Heart left ventricle (tissue), 16 donors: ENCODE data around the gene COX15. TPM values are rescaled to one million over a fixed set of nuclear protein-coding genes. Genes with fewer than 3 reads are reported as not detected.
A peak's percentile ranks its signal among the peaks of the same experiment; 100 is the strongest.

Experiments used
- ATAC-seq, 4 donors: fragments of 200-7000 bp; cut with Tn5 transposase; one replicate each; pipeline ENCODE4 v1.9.1; 2020 to 2022; ENCODE audit warnings: moderate library complexity in 4 of 4, mild to moderate bottlenecking in 3 of 4, moderate number of reproducible peaks in 1 of 4
- DNase-seq, 5 donors: peaks; one replicate each; pipeline ENCODE4 v3.0.0-alpha.2; 2020
- H3K27ac ChIP-seq, 12 donors: fragments of 200-600 bp; sonication (generic) in 4 of 12; one replicate each; pipeline versions ENCODE4 v1.5.0 to v1.8.0; 2016 to 2022; ENCODE audit warnings: mild to moderate bottlenecking in 2 of 12
- H3K27me3 ChIP-seq, 9 donors: fragments of 200-600 bp; sonication (generic) in 2 of 9; one replicate each; pipeline versions ENCODE4 v1.5.1 to v1.8.0; 2016 to 2022; ENCODE audit warnings: mild to moderate bottlenecking in 3 of 9
- H3K36me3 ChIP-seq, 9 donors: fragments of 200-600 bp; sonication (generic) in 2 of 9; one replicate each; pipeline versions ENCODE4 v1.5.0 to v1.8.0; 2018 to 2022; ENCODE audit warnings: mild to moderate bottlenecking in 2 of 9
- H3K4me1 ChIP-seq, 12 donors: fragments of 200-600 bp; sonication (generic) in 4 of 12; one replicate each; pipeline versions ENCODE4 v1.5.0 to v1.8.0; 2016 to 2022; ENCODE audit warnings: mild to moderate bottlenecking in 3 of 12
- H3K4me3 ChIP-seq, 12 donors: fragments of 200-600 bp; sonication (generic) in 4 of 12; one replicate each; pipeline versions ENCODE4 v1.5.0 to v1.8.0; 2017 to 2022; ENCODE audit warnings: mild to moderate bottlenecking in 9 of 12, moderate library complexity in 4 of 12
- H3K9me3 ChIP-seq, 12 donors: fragments of 200-600 bp; sonication (generic) in 4 of 12; one replicate each; pipeline versions ENCODE4 v1.5.0 to v1.8.0; 2016 to 2022; ENCODE audit warnings: mild to moderate bottlenecking in 1 of 12
- POLR2A ChIP-seq, 2 donors: fragments of 450-650 bp; IDR thresholded peaks; one replicate each; pipeline ENCODE4 v1.6.1; 2017; ENCODE audit warnings: antibody characterized with exemption in 2 of 2, mild to moderate bottlenecking in 2 of 2, moderate library complexity in 2 of 2
- WGBS, 4 donors: extraction: QIAGEN DNeasy Blood & Tissue Kit in 2 of 4; methylation state at CpG; one replicate each; pipeline versions ENCODE4 v1.1.5 to v1.1.7; 2013 to 2018; 5-methylcytosine and 5-hydroxymethylcytosine counted together
- intact Hi-C, 10 donors: fragments of 100-400 bp; cut with DNase I; formaldehyde crosslinking; loops; one replicate each; pipeline versions ENCODE4 v1.11.1 to v1.14.2; 2022
- long read RNA-seq, 3 donors: library from polyadenylated mRNA; unstranded; transcript quantifications; one replicate each; pipeline ENCODE4 v2.0.0, GENCODE V29; 2020 to 2021
- polyA plus RNA-seq, 2 donors: library from polyadenylated mRNA; stranded (reverse); fragments of 200-250 nt; gene quantifications; one replicate each; pipeline ENCODE4 v1.2.3, GENCODE V29; 2013
- total RNA-seq, 9 donors: library from RNA; depleted of rRNA in 2 of 9; stranded (reverse); fragments of >200 nt in 2 of 9; fragmentation: NEBNext Ultra II Directional in 3 of 9; extraction: Animal tissue kit (Norgen Biotek cat#: 25700) in 3 of 9; gene quantifications; one replicate each; pipeline versions ENCODE4 v1.1.0 to v1.2.4, GENCODE V29; 2016 to 2023
- TF ChIP-seq, protein P1 (sequence below), 12 donors: fragments of 200-600 bp; sonication (generic) in 4 of 12; IDR thresholded peaks; one replicate each; pipeline versions ENCODE4 v1.5.0 to v1.8.0; 2018 to 2022; ENCODE audit warnings: antibody characterized with exemption in 12 of 12, mild to moderate bottlenecking in 5 of 12
- donor health status: ischemic (EF 13 %, LVEDD 7.1; RV severe dilation, severe dysfunction).
- donor health status: healthy with polysubstance abuse.
- donor health status: DM: no; HTN: yes; CAD: no.
- donor health status: DM: no; HTN: no; CAD: no.
- donor health status: ischemic (EF 25% LVEDD 6.9; RV normal size, moderate dysfunction).
- donor health status: ischemic (EF 25% LVEDD 5.7; RV mildly dilated, moderate dysfunction).
- donor health status: healthy.
- donor health status: DM: yes; HTN: yes; CAD: no.
- donor health status: ischemic (EF 35%, LVEDD 5.7; RV mildly dilated, moderate dysfunction).
- donor health status: nonischemic (EF 11% LVEDD 7.7; RV severe dilation, severe dysfunction).
- donor health status: DM: yes; HTN: yes; CAD: no.
- donor health status: PGD.
- donor health status: ischemic (EF 29% LVEDD 5.4; RV normal size, mild dysfunction).
- donor health status: nonischemic (EF 23%, LVEDD 6.1; RV moderate dilation, normal function).

Gene COX15
- total RNA-seq = 10 to 100 TPM; 28.5 to 45.2 (median 34.7) TPM
- 10 to 100 TPM; 17.0 to 19.9 TPM for polyA plus RNA-seq
- long read RNA-seq, donor 1, transcript COX15-201 (9 exons, 2,356 nt) = major isoform, 45 of 47 reads
- long read RNA-seq, donor 1, partial matches to known transcripts = 1 of 47 reads
- long read RNA-seq, donor 1, other reads (novel, unspliced or antisense) = 0 of 47 reads
- long read RNA-seq, donor 2, transcript COX15-201 (9 exons, 2,356 nt) = major isoform, 101 of 109 reads
- long read RNA-seq, donor 2, partial matches to known transcripts = 4 of 109 reads
- long read RNA-seq, donor 2, other reads (novel, unspliced or antisense) = 0 of 109 reads
- long read RNA-seq, donor 3, transcript COX15-201 (9 exons, 2,356 nt) = major isoform, 27 of 31 reads
- long read RNA-seq, donor 3, partial matches to known transcripts = 2 of 31 reads
- long read RNA-seq, donor 3, other reads (novel, unspliced or antisense) = 1 of 31 reads

DNA sequence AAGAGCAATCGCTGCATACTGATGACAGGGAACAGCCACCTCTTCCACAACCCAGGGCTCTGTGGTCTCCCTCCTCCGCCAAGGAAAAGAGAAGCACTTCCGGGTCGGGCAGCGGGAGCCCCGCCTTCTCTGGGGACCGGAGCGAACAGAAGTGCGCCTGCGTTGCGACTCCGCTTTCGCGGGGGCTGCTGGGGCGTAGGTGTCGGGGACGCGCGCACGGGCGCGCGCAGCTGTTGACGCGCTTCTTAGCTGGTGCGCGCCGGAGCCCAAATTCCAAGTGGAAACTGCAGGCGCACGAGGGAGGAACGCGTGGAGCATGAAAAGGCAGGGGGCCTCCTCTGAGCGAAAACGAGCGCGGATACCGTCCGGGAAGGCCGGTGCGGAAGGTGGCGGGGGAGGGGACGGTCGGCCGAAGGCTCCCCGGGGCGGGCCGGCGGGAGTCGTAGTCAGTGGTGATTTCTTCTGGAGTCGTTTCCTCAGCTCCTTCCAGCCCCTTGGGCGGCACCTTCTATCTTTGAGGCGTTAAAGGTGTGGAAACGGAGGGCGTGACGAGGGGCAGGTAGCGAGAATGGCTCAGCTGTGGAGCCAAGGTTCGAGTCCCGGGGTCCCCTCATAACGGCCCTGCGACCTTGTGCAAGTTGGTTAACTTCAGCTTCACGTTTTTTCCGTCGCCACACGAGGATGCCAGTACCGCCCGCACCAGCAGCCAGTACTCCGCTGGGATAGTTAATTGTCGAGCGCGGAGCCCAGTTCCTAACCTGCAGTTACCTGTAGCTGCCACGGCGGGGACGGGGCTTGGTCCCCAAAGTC, at the start of gene COX15, which contains the start of gene CUTC:
COX15 (minus strand) TSS at position 95 of the 810 bp plus-strand sequence; CDS start at position 17, 78 bp downstream.
CUTC (plus strand) TSS at position 202 of the 810 bp plus-strand sequence; CDS start at position 317, 115 bp downstream.
- 0 to 1% (median 0%) methylated on average over 29 to 73 of the region's 73 CpGs for WGBS, 4 donors

DNA sequence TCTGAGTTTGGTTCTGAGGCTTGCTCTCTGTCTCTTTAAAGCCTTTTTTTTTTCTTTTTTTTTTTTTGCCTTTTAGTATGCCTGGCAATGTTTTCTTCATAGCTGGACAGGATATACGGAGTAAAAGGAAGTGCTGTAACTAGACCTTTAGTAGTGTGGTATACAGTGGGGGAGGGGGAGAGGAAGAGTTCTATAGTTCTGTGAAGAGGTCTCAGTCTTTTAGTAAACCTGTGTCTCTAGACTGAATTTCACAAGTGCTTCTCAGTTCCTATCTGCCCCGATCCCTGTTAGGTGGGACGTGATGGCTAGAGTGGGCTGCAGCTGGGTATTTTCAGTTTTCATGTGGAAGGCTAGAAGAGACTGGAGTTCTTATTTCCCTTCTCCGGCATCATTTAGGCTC, 47.4 kb upstream of the COX15 start:
- Histone ChIP-seq H3K4me1 (peaks cover 0 to 22% (median 0%) of the 10 kb centered on the region in 12 donors), H3K4me3 (no peak overlapping the region), H3K9me3 (peaks cover 0 to 4% (median 0%) of the 10 kb centered on the region in 12 donors), H3K36me3 (no peaks in the 10 kb centered on the region), H3K27ac (peak overlapping the region in 5 of 12 donors; percentile 35 to 66 (median 58)), H3K27me3 (no peaks in the 10 kb centered on the region)
- DNase-seq (peak in 1 of 5 donors; percentile 7), ATAC-seq (peak in 2 of 4 donors; percentile 65 to 76)
- TF ChIP-seq, protein P1, sequence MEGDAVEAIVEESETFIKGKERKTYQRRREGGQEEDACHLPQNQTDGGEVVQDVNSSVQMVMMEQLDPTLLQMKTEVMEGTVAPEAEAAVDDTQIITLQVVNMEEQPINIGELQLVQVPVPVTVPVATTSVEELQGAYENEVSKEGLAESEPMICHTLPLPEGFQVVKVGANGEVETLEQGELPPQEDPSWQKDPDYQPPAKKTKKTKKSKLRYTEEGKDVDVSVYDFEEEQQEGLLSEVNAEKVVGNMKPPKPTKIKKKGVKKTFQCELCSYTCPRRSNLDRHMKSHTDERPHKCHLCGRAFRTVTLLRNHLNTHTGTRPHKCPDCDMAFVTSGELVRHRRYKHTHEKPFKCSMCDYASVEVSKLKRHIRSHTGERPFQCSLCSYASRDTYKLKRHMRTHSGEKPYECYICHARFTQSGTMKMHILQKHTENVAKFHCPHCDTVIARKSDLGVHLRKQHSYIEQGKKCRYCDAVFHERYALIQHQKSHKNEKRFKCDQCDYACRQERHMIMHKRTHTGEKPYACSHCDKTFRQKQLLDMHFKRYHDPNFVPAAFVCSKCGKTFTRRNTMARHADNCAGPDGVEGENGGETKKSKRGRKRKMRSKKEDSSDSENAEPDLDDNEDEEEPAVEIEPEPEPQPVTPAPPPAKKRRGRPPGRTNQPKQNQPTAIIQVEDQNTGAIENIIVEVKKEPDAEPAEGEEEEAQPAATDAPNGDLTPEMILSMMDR (IDR thresholded peaks at IDR 0.05) = no peak
- no peak for TF ChIP-seq POLR2A (IDR thresholded peaks at IDR 0.05)
- WGBS, 4 donors = 26 to 37% (median 34%) methylated on average over 4 of the region's 4 CpGs
- intact Hi-C loops = no loop called here

More for the DNA sequence above, at the start of gene COX15, which contains the start of gene CUTC:
- H3K9me3 ChIP-seq = no peaks in the 10 kb centered on the region
- H3K27me3 ChIP-seq = no peaks in the 10 kb centered on the region
- H3K4me1 ChIP-seq = peaks cover 0 to 39% (median 18%) of the 10 kb centered on the region in 12 donors
- peaks cover 0 to 41% (median 33%) of the 10 kb centered on the region in 9 donors for H3K36me3 ChIP-seq
- peak within 1 kb of the TSS; percentile 62 to 99 (median 89) for H3K4me3 ChIP-seq
- ATAC-seq (peak; percentile 98 to 99 (median 98)), DNase-seq (peak; percentile 97 to 98 (median 98))
- intact Hi-C loops = loop anchor here in 1 of 10 donors (5.0 kb wide), 1 partner anchor 110 kb away; the partner anchor contains the start of gene SLC25A28
- TF ChIP-seq, protein P1 (IDR thresholded peaks at IDR 0.05) = peak in 3 of 12 donors; percentile 13 to 32 (median 31)
- peak in 1 of 2 donors; percentile 83 for TF ChIP-seq POLR2A (IDR thresholded peaks at IDR 0.05)
- H3K27ac ChIP-seq = peak within 1 kb of the TSS; percentile 84 to 96 (median 92)

GRCh38 chr10:99777918-99778714, 46.2 kb upstream of the COX15 start:
- DNase-seq = no peak
- Histone ChIP-seq H3K9me3 (peaks cover 0 to 4% (median 0%) of the 10 kb centered on the region in 12 donors), H3K27me3 (no peaks in the 10 kb centered on the region), H3K36me3 (no peaks in the 10 kb centered on the region), H3K4me1 (peaks cover 0 to 22% (median 0%) of the 10 kb centered on the region in 12 donors), H3K27ac (no peak overlapping the region), H3K4me3 (no peak overlapping the region)
- WGBS, 4 donors = 88 to 100% (median 95%) methylated on average over 1 of the region's 1 CpG
- intact Hi-C loops = no loop called here
- TF ChIP-seq, protein P1 (IDR thresholded peaks at IDR 0.05) = no peak
- TF ChIP-seq POLR2A (IDR thresholded peaks at IDR 0.05) = no peak
- ATAC-seq = no peak
